ENCODE results near the gene FIGN.

DNA sequence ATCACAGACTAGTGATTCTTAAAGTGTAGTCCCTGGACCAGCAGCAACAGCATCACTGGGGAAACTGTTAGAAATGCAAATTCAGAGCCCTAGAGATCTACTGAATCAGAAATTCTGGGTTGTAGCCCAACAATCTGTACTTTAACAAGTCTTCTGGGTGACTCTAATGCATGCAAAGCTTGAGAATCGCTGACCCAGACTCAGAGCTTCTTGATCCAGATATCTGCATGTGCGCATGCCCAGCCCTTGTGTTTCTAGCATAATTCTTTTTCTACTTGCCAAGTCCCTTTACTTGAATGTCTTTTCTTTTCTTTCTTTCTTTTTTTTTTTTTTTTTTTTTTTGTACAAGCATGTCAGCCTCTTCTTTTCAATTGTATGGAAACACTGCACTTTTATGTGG lies 60.4 kb downstream of the FIGN start:
- TF ChIP-seq, protein P1, sequence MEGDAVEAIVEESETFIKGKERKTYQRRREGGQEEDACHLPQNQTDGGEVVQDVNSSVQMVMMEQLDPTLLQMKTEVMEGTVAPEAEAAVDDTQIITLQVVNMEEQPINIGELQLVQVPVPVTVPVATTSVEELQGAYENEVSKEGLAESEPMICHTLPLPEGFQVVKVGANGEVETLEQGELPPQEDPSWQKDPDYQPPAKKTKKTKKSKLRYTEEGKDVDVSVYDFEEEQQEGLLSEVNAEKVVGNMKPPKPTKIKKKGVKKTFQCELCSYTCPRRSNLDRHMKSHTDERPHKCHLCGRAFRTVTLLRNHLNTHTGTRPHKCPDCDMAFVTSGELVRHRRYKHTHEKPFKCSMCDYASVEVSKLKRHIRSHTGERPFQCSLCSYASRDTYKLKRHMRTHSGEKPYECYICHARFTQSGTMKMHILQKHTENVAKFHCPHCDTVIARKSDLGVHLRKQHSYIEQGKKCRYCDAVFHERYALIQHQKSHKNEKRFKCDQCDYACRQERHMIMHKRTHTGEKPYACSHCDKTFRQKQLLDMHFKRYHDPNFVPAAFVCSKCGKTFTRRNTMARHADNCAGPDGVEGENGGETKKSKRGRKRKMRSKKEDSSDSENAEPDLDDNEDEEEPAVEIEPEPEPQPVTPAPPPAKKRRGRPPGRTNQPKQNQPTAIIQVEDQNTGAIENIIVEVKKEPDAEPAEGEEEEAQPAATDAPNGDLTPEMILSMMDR (IDR thresholded peaks at IDR 0.05) = no peak
- TF ChIP-seq EZH2 (IDR thresholded peaks at IDR 0.05; ENCODE audit: borderline replicate concordance, insufficient read depth, low read depth, low read length, poor library complexity, severe bottlenecking) = no peak
